ENCODE measurements around the gene PCBP3. TPM values are rescaled to one million over a fixed set of nuclear protein-coding genes. Genes with fewer than 3 reads are reported as not detected.

The PCBP3 gene
- total and polyA plus RNA-seq, 2 of the 8 experiments (the other 6 are each of a cell fraction or from before 2014, with no cell fraction given) = 3.5 to 6.3 TPM

DNA sequence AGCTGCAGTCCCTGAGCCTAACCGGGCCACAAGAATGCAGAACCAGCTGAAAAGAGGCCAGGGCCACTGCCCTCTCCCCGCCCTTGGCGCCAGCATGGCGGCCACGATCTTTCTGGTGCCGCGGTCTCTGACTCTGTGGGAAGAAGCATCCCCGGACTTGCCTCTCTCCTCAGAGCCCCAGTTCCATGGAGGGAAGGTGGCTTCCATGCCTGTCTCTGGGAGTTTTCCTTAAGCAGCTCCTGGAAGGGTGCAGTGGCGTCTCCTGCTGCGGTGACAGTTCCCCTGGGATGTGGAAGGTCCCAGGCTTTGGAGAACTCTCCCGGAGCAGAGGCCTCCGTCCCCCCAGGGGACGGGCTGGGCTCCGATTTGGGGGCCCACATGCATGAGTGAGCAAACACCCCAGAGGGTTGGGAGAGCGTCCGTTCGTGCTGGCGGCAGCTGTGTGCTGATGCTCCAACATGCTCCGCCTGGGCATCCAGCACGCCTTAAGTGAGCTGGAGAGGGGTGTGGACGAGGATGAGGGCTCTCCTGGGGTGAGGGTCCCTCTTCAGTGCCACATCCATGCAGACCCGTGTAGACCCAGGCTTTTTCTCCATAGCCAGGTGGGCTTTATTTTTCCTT, 228.2 kb downstream of the PCBP3 start:
- Histone ChIP-seq H3K4ac (replicated peaks; ENCODE audit: insufficient read length, low read depth, low read length) (no peak overlapping the region), H2AFZ (ENCODE audit: low read length) (no peak overlapping the region), H3K56ac (replicated peaks; ENCODE audit: insufficient read length, low read depth, low read length) (no peak overlapping the region), H3K79me1 (ENCODE audit: low read depth, low read length) (no peaks in the 10 kb centered on the region), H2BK20ac (ENCODE audit: low read length) (no peak overlapping the region), H3K18ac (ENCODE audit: extremely low read depth, low read length) (no peak overlapping the region), H4K5ac (ENCODE audit: insufficient read length, low read depth, low read length) (no peak overlapping the region), H4K20me1 (replicated peaks in 1 of 2; ENCODE audit: control insufficient read depth in 1 of 2, insufficient read depth in 2 of 2, low read length in 2 of 2) (peaks cover 0 to 4% of the 10 kb centered on the region in 2 experiments), H2BK12ac (ENCODE audit: low read depth, low read length) (no peak overlapping the region), H4K8ac (ENCODE audit: extremely low read depth, insufficient read depth, low read length) (no peak overlapping the region), H2BK5ac (ENCODE audit: low read depth, low read length) (no peak overlapping the region), H2BK15ac (ENCODE audit: low read length) (no peak overlapping the region), H3K27ac (ENCODE audit: low read depth, low read length) (no peak overlapping the region), H4K91ac (replicated peaks; ENCODE audit: insufficient read length, low read length) (no peak overlapping the region), H3K27me3 (replicated peaks in 1 of 4; ENCODE audit: control insufficient read depth in 3 of 4, extremely low read depth in 1 of 4, insufficient read depth in 3 of 4, low read length in 3 of 4) (no peaks in the 10 kb centered on the region), H2BK120ac (replicated peaks; ENCODE audit: low read depth, low read length) (no peak overlapping the region), H3K4me2 (ENCODE audit: insufficient read depth in 1 of 2, low read depth in 2 of 2, low read length in 2 of 2) (no peak overlapping the region), H3K14ac (ENCODE audit: insufficient read length) (no peak overlapping the region), H3K23me2 (ENCODE audit: low read depth, low read length) (no peaks in the 10 kb centered on the region), H3K79me2 (ENCODE audit: control insufficient read depth in 1 of 2, insufficient read depth in 2 of 2, low read length in 2 of 2) (no peaks in the 10 kb centered on the region), H3K9me3 (ENCODE audit: insufficient read depth in 2 of 2, low read depth in 1 of 2, low read length in 1 of 2) (no peaks in the 10 kb centered on the region), H3K36me3 (ENCODE audit: control insufficient read depth in 2 of 4, insufficient read depth in 4 of 4, low read length in 3 of 4) (no peaks in the 10 kb centered on the region), H3K23ac (ENCODE audit: insufficient read length) (no peak overlapping the region), H3K4me1 (replicated peaks in 1 of 4; ENCODE audit: control insufficient read depth in 3 of 4, insufficient read depth in 4 of 4, low read length in 3 of 4) (peaks cover 0 to 3% (median 0%) of the 10 kb centered on the region in 4 experiments; a peak in 2 of 7 replicates), H2AK5ac (ENCODE audit: low read depth, low read length) (no peak overlapping the region), H3K4me3 (ENCODE audit: extremely low read depth in 1 of 4, insufficient read depth in 2 of 4, low read depth in 3 of 4, low read length in 4 of 4) (no peak overlapping the region), H3K9ac (replicated peaks in 1 of 4; ENCODE audit: extremely low read depth in 1 of 4, low read depth in 3 of 4, low read length in 3 of 4) (no peak overlapping the region)
- 94% methylated on average over 22 of the region's 22 CpGs; no CpG with 5 or more reads in 1 of the 2 experiments for WGBS, 2 experiments (ENCODE audit: extremely low coverage in 1 of 2, insufficient coverage in 1 of 2, insufficient read length in 1 of 2, insufficient replicate concordance in 2 of 2, low coverage in 1 of 2, low lambda C conversion rate in 2 of 2, missing lambda C conversion rate in 1 of 2)
- FAIRE-seq (no peak), DNase-seq (ENCODE audit: low read depth in 1 of 2, low spot score in 2 of 2) (no peak)
- ChIA-PET CTCF (ENCODE audit: partially characterized antibody) (interaction anchor here (0.8 to 4.2 kb wide), 4 partner anchors 8 to 555 kb away, joined by 3 to 29 read pairs (median 3); no protein-coding TSS in a partner anchor), POLR2A (ENCODE audit: partially characterized antibody) (interaction anchor here (1.1 kb wide), 1 partner anchor 64 kb away, joined by 3 read pairs; no protein-coding TSS in a partner anchor)
- TF ChIP-seq RAD21 (IDR thresholded peaks at IDR 0.05 in 1 of 2, conservative IDR thresholded peaks at IDR 0.05 in 1 of 2; ENCODE audit: low read depth in 2 of 2, low read length in 2 of 2) = no peak
- TF ChIP-seq, protein P1, sequence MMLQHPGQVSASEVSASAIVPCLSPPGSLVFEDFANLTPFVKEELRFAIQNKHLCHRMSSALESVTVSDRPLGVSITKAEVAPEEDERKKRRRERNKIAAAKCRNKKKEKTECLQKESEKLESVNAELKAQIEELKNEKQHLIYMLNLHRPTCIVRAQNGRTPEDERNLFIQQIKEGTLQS (IDR thresholded peaks at IDR 0.05; ENCODE audit: insufficient read depth, low read depth, low read length) = no peak
- no peak for TF ChIP-seq GTF2F1 (IDR thresholded peaks at IDR 0.05; ENCODE audit: borderline replicate concordance, low read depth, low read length)
- no peak for TF ChIP-seq CHD1 (IDR thresholded peaks at IDR 0.05; ENCODE audit: low read depth, low read length)
- TF ChIP-seq ZNF274 (IDR thresholded peaks at IDR 0.05; ENCODE audit: borderline replicate concordance, extremely low read depth, low read length) = no peak
- no peak for TF ChIP-seq BACH1 (IDR thresholded peaks at IDR 0.05; ENCODE audit: low read length)
- no peak for TF ChIP-seq EZH2 (IDR thresholded peaks at IDR 0.05; ENCODE audit: low read depth, low read length, severe bottlenecking)
- TF ChIP-seq CEBPB (IDR thresholded peaks at IDR 0.05; ENCODE audit: low read depth, low read length) = no peak
- no peak for TF ChIP-seq SIRT6 (IDR thresholded peaks at IDR 0.05; ENCODE audit: low read length)
- TF ChIP-seq HDAC6 (IDR thresholded peaks at IDR 0.05; ENCODE audit: low read depth, low read length) = no peak
- TF ChIP-seq, protein P2, sequence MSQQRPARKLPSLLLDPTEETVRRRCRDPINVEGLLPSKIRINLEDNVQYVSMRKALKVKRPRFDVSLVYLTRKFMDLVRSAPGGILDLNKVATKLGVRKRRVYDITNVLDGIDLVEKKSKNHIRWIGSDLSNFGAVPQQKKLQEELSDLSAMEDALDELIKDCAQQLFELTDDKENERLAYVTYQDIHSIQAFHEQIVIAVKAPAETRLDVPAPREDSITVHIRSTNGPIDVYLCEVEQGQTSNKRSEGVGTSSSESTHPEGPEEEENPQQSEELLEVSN (IDR thresholded peaks at IDR 0.05) = no peak
- no peak for TF ChIP-seq KDM5A (IDR thresholded peaks at IDR 0.05; ENCODE audit: low read length)
